ENCODE results near the gene PSME1.

- TF ChIP-seq POLR2A (IDR thresholded peaks at IDR 0.05) = no peak
- TF ChIP-seq CTCF (IDR thresholded peaks at IDR 0.05) = no peak
Observed at GRCh38 chr14:24122416-24122815, 13.6 kb upstream of the PSME1 start.
